Measurements from ENCODE around the gene NAPA. TPM values are rescaled to one million over a fixed set of nuclear protein-coding genes. Genes with fewer than 3 reads are reported as not detected.

The NAPA gene
- total RNA-seq, 1 experiment from 2014 or later, result 61.3 TPM

- peak; percentile 91 for TF ChIP-seq FOXP4 (CRISPR knock-in tag; IDR thresholded peaks at IDR 0.05)
- peak; percentile 91 for TF ChIP-seq ARID4B (CRISPR knock-in tag; IDR thresholded peaks at IDR 0.05; ENCODE audit: borderline replicate concordance)
- no peak for TF ChIP-seq ELF4 (CRISPR knock-in tag; IDR thresholded peaks at IDR 0.05; ENCODE audit: low read depth)
- TF ChIP-seq SMAD3 (CRISPR knock-in tag; IDR thresholded peaks at IDR 0.05; ENCODE audit: borderline replicate concordance), result 0 out of 2 replicates have a peak, but pooled peaks have one; percentile 48
- peak; percentile 34; the same call in 1 of the 2 replicates for TF ChIP-seq ZMAT4 (CRISPR knock-in tag; IDR thresholded peaks at IDR 0.05)
- peak; percentile 33; the same call in 1 of the 2 replicates for TF ChIP-seq ZNF671 (CRISPR knock-in tag; IDR thresholded peaks at IDR 0.05)
- peak; percentile 86 for TF ChIP-seq NFE2L1 (CRISPR knock-in tag; IDR thresholded peaks at IDR 0.05)
- peak; percentile 82; the same call in 1 of the 2 replicates for TF ChIP-seq ZNF232 (CRISPR knock-in tag; IDR thresholded peaks at IDR 0.05)
- TF ChIP-seq NR1H2 (CRISPR knock-in tag; IDR thresholded peaks at IDR 0.05), result no peak
- 0 out of 2 replicates have a peak, but pooled peaks have one; percentile 30 for TF ChIP-seq ZNF281 (CRISPR knock-in tag; IDR thresholded peaks at IDR 0.05)
- TF ChIP-seq JAZF1 (CRISPR knock-in tag; IDR thresholded peaks at IDR 0.05), result no peak
Observed at GRCh38 chr19:47471733-47472457, 43.0 kb downstream of the NAPA start, which contains the start of gene SLC8A2 (continued).

- peak overlapping the region; percentile 84 for H3K4me3 Mint-ChIP-seq
- ChIA-PET CTCF (interaction anchor here (1.3 to 2.2 kb wide), 3 partner anchors 12 to 242 kb away, joined by 5 to 16 read pairs (median 6); partner anchors contain the start of genes EHD2 and KPTN), POLR2A (interaction anchor here (0.6 to 1.6 kb wide), 2 partner anchors 34 to 440 kb away, joined by 3 to 4 read pairs; no protein-coding TSS in a partner anchor)
- peaks cover 34% of the 10 kb centered on the region for H3K4me1 Mint-ChIP-seq
- H3K36me3 Mint-ChIP-seq, result no peaks in the 10 kb centered on the region
- no peaks in the 10 kb centered on the region for H3K9me3 Mint-ChIP-seq
- ATAC-seq (no peak), DNase-seq (ENCODE audit: low spot score) (no peak)
- H3K27ac Mint-ChIP-seq, result no peak overlapping the region
- peaks cover 18% of the 10 kb centered on the region for H3K27me3 Mint-ChIP-seq (ENCODE audit: low read depth)
- no peak for TF ChIP-seq IRF2 (CRISPR knock-in tag; IDR thresholded peaks at IDR 0.05; ENCODE audit: borderline replicate concordance, low read depth)
- no peak for TF ChIP-seq FOXP4 (CRISPR knock-in tag; IDR thresholded peaks at IDR 0.05)
- no peak for TF ChIP-seq RORB (CRISPR knock-in tag; IDR thresholded peaks at IDR 0.05)
- TF ChIP-seq OVOL2 (CRISPR knock-in tag; IDR thresholded peaks at IDR 0.05; ENCODE audit: borderline replicate concordance), result no peak
- no peak for TF ChIP-seq ATF2 (CRISPR knock-in tag; IDR thresholded peaks at IDR 0.05; ENCODE audit: borderline replicate concordance, low read depth)
- TF ChIP-seq ZNF121 (CRISPR knock-in tag; IDR thresholded peaks at IDR 0.05), result no peak
- TF ChIP-seq AR (CRISPR knock-in tag; IDR thresholded peaks at IDR 0.05), result no peak
Observed at GRCh38 chr19:47471381-47471732, 43.5 kb downstream of the NAPA start.
